ENCODE measurements around the gene ATXN7. TPM values are rescaled to one million over a fixed set of nuclear protein-coding genes. Genes with fewer than 3 reads are reported as not detected.

The ATXN7 gene
- total and polyA plus RNA-seq, 2 of the 13 experiments (the other 11 are each of a cell fraction or from before 2014, with no cell fraction given), result 13.8 to 20.0 TPM

DNA sequence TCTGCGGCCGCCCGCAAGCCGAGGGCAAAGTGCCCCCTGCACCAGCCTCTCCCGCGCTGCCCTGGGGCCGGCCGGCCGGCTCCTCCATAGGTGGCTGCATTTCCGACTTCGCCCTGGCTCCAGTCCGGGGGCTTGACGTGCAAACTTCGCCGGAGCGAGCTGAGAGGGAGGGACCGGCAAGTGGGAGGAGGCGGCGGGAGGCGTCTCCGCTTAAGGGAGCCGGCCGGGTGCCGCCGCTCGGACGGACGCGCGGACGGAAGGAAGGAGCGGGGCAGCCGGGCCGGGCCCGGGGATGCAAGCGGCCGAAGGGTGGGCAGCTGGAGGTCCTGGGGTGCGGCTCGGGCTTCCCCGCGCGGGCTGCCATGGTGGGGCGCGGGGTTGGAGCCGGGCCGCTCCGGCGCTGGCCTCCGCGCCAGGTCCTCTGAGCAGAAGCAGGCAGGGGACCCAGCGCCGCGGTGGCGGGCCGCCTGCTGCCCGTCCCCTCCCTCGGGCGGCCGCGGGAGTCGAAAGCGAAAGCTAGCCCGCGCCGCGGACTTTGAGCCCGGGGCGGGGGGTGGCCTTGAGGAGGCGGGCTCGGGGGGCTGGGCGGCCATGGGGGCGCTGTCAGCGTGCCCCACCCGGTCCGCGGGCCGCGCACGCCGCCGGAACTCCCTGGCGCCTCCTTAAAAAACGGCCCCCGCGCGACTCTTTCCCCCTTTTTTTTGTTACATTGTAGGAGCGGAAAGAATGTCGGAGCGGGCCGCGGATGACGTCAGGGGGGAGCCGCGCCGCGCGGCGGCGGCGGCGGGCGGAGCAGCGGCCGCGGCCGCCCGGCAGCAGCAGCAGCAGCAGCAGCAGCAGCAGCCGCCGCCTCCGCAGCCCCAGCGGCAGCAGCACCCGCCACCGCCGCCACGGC is 48.5 kb downstream of the ATXN7 start, which contains the start of gene SCAANT1 (continued):
- TF ChIP-seq, protein P1, sequence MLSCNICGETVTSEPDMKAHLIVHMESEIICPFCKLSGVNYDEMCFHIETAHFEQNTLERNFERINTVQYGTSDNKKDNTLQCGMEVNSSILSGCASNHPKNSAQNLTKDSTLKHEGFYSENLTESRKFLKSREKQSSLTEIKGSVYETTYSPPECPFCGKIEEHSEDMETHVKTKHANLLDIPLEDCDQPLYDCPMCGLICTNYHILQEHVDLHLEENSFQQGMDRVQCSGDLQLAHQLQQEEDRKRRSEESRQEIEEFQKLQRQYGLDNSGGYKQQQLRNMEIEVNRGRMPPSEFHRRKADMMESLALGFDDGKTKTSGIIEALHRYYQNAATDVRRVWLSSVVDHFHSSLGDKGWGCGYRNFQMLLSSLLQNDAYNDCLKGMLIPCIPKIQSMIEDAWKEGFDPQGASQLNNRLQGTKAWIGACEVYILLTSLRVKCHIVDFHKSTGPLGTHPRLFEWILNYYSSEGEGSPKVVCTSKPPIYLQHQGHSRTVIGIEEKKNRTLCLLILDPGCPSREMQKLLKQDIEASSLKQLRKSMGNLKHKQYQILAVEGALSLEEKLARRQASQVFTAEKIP (CRISPR knock-in tag; IDR thresholded peaks at IDR 0.05; ENCODE audit: borderline replicate concordance), result no peak
- TF ChIP-seq, protein P2, sequence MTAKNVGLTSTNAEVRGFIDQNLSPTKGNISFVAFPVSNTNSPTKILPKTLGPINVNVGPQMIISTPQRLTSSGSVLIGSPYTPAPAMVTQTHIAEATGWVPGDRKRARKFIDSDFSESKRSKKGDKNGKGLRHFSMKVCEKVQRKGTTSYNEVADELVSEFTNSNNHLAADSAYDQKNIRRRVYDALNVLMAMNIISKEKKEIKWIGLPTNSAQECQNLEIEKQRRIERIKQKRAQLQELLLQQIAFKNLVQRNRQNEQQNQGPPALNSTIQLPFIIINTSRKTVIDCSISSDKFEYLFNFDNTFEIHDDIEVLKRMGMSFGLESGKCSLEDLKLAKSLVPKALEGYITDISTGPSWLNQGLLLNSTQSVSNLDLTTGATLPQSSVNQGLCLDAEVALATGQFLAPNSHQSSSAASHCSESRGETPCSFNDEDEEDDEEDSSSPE (CRISPR knock-in tag; IDR thresholded peaks at IDR 0.05), result peak; percentile 61; the same call in 1 of the 2 replicates
- TF ChIP-seq SMARCC2 (IDR thresholded peaks at IDR 0.05) (no peak), ZNF260 (CRISPR knock-in tag; IDR thresholded peaks at IDR 0.05; ENCODE audit: borderline replicate concordance, low read depth) (no peak), CBX2 (IDR thresholded peaks at IDR 0.05; ENCODE audit: low read depth, low read length) (no peak), CBX2 (CRISPR knock-in tag; IDR thresholded peaks at IDR 0.05; ENCODE audit: low read depth) (0 out of 2 replicates have a peak, but pooled peaks have one; percentile 87), AHR (CRISPR knock-in tag; IDR thresholded peaks at IDR 0.05) (no peak), ZSCAN9 (CRISPR knock-in tag; IDR thresholded peaks at IDR 0.05; ENCODE audit: borderline replicate concordance) (no peak; the same call in 1 of the 2 replicates), ZNF124 (CRISPR knock-in tag; IDR thresholded peaks at IDR 0.05) (no peak), ZNF460 (CRISPR knock-in tag; IDR thresholded peaks at IDR 0.05; ENCODE audit: borderline replicate concordance) (peak; percentile 42; the same call in 1 of the 2 replicates), ZNF24 (IDR thresholded peaks at IDR 0.05) (no peak), HHEX (CRISPR knock-in tag; IDR thresholded peaks at IDR 0.05) (no peak), SAP130 (CRISPR knock-in tag; IDR thresholded peaks at IDR 0.05; ENCODE audit: low read depth) (peak; percentile 87), GLI4 (CRISPR knock-in tag; IDR thresholded peaks at IDR 0.05; ENCODE audit: borderline replicate concordance) (no peak), GTF3A (CRISPR knock-in tag; conservative IDR thresholded peaks at IDR 0.05) (no peak), CENPT (CRISPR knock-in tag; IDR thresholded peaks at IDR 0.05; ENCODE audit: low read depth) (no peak), NFIB (CRISPR knock-in tag; IDR thresholded peaks at IDR 0.05; ENCODE audit: borderline replicate concordance) (no peak), ZNF766 (CRISPR knock-in tag; IDR thresholded peaks at IDR 0.05; ENCODE audit: borderline replicate concordance) (no peak)
- TF ChIP-seq, protein P3, sequence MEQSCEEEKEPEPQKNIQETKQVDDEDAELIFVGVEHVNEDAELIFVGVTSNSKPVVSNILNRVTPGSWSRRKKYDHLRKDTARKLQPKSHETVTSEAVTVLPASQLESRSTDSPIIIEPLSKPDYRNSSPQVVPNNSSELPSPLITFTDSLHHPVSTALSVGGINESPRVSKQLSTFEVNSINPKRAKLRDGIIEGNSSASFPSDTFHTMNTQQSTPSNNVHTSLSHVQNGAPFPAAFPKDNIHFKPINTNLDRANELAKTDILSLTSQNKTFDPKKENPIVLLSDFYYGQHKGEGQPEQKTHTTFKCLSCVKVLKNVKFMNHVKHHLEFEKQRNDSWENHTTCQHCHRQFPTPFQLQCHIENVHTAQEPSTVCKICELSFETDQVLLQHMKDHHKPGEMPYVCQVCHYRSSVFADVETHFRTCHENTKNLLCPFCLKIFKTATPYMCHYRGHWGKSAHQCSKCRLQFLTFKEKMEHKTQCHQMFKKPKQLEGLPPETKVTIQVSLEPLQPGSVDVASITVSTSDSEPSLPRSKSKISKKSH (CRISPR knock-in tag; IDR thresholded peaks at IDR 0.05; ENCODE audit: borderline replicate concordance), result 0 out of 2 replicates have a peak, but pooled peaks have one; percentile 4
- TF ChIP-seq, protein P4, sequence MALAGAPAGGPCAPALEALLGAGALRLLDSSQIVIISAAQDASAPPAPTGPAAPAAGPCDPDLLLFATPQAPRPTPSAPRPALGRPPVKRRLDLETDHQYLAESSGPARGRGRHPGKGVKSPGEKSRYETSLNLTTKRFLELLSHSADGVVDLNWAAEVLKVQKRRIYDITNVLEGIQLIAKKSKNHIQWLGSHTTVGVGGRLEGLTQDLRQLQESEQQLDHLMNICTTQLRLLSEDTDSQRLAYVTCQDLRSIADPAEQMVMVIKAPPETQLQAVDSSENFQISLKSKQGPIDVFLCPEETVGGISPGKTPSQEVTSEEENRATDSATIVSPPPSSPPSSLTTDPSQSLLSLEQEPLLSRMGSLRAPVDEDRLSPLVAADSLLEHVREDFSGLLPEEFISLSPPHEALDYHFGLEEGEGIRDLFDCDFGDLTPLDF (CRISPR knock-in tag; IDR thresholded peaks at IDR 0.05), result peak; percentile 10; the same call in 1 of the 2 replicates
- TF ChIP-seq, protein P5, sequence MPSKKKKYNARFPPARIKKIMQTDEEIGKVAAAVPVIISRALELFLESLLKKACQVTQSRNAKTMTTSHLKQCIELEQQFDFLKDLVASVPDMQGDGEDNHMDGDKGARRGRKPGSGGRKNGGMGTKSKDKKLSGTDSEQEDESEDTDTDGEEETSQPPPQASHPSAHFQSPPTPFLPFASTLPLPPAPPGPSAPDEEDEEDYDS (CRISPR knock-in tag; IDR thresholded peaks at IDR 0.05), result peak; percentile 15; the same call in 1 of the 2 replicates
- TF ChIP-seq, protein P6, sequence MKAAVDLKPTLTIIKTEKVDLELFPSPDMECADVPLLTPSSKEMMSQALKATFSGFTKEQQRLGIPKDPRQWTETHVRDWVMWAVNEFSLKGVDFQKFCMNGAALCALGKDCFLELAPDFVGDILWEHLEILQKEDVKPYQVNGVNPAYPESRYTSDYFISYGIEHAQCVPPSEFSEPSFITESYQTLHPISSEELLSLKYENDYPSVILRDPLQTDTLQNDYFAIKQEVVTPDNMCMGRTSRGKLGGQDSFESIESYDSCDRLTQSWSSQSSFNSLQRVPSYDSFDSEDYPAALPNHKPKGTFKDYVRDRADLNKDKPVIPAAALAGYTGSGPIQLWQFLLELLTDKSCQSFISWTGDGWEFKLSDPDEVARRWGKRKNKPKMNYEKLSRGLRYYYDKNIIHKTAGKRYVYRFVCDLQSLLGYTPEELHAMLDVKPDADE (CRISPR knock-in tag; IDR thresholded peaks at IDR 0.05), result no peak

Measured in HepG2 (cell line).